Kidney (tissue), 14 donors: ENCODE results near the gene PIP5K1C. TPM values are rescaled to one million over a fixed set of nuclear protein-coding genes. Genes with fewer than 3 reads are reported as not detected.

Source experiments
- DNase-seq, 5 donors: peaks; one replicate each; pipeline ENCODE4 v3.0.0-alpha.2; 2013 to 2020
- FAIRE-seq: peaks from 2 replicates; lab custom pipeline; 2012; peaks lifted over from hg19 to GRCh38; lab: Jason Lieb, UNC
- H3K27ac ChIP-seq, 2 donors: one replicate each; pipeline ENCODE4 v1.7.0; 2013; ENCODE audit warnings: low read depth in 2 of 2, low read length in 2 of 2, inconsistent platforms in 1 of 2
- H3K27me3 ChIP-seq: one replicate; pipeline ENCODE4 v1.7.1; 2013; ENCODE audit warnings: low read length, inconsistent platforms; ENCODE audit not compliant: control insufficient read depth, insufficient read depth
- H3K36me3 ChIP-seq, 3 donors: one replicate each; pipeline versions ENCODE4 v1.7.0 to v1.7.1; 2013; ENCODE audit warnings: low read length in 3 of 3, control low read depth in 1 of 3, inconsistent platforms in 1 of 3; ENCODE audit not compliant: insufficient read depth in 3 of 3, control insufficient read depth in 2 of 3
- H3K4me1 ChIP-seq, 3 donors: one replicate each; pipeline versions ENCODE4 v1.7.0 to v1.7.1; 2013; ENCODE audit warnings: low read length in 3 of 3, inconsistent platforms in 1 of 3, low read depth in 1 of 3; ENCODE audit not compliant: control insufficient read depth in 2 of 3, insufficient read depth in 2 of 3
- H3K4me3 ChIP-seq, 3 donors: one replicate each; pipeline versions ENCODE4 v1.7.0 to v1.8.1; 2013; ENCODE audit warnings: low read length in 3 of 3, control low read depth in 1 of 3, inconsistent platforms in 1 of 3
- H3K9ac ChIP-seq, 3 donors: one replicate each; pipeline versions ENCODE4 v1.7.0 to v1.7.1; 2013; ENCODE audit warnings: low read length in 3 of 3, control low read depth in 1 of 3, inconsistent platforms in 1 of 3
- H3K9me3 ChIP-seq, 3 donors: one replicate each; pipeline versions ENCODE4 v1.7.0 to v1.7.1; 2013; ENCODE audit warnings: low read length in 3 of 3, control low read depth in 1 of 3, inconsistent platforms in 1 of 3; ENCODE audit not compliant: control insufficient read depth in 2 of 3, insufficient read depth in 1 of 3
- CTCF ChIP-seq: IDR thresholded peaks from 3 replicates; pipeline ENCODE4 v1.5.1; 2012; ENCODE audit warnings: mild to moderate bottlenecking, moderate library complexity, borderline replicate concordance; ENCODE audit not compliant: insufficient read depth; ENCODE audit errors: extremely low read depth
- intact Hi-C: fragments of 100-400 bp; cut with DNase I; formaldehyde crosslinking; loops from one replicate; pipeline ENCODE4 v1.11.1; 2022
- polyA plus RNA-seq: library from polyadenylated mRNA; stranded (reverse); fragments of 350-450 nt; fragmentation: Illumina TruSeq; extraction: RNeasy Lipid Tissue Mini Kit (QIAGEN cat#74804); gene quantifications from one replicate; pipeline ENCODE4 v1.2.3, GENCODE V29; 2014; ENCODE audit warnings: low read depth, low replicate concordance; ENCODE audit not compliant: insufficient read depth
- total RNA-seq: library from RNA; stranded (reverse); fragmentation: NEBNext Ultra II Directional; extraction: Animal tissue kit (Norgen Biotek cat#: 25700); gene quantifications from one replicate; pipeline ENCODE4 v1.2.1, GENCODE V29; 2021
- donor health status: control.
- donor health status: control.
- donor health status: control.
- donor health status: control.
- donor health status: control.
- donor health status: DM: yes; HTN: yes; CAD: no.
- donor health status: Normal renal cell carcinoma (clear cell type).

PIP5K1C gene
- total and polyA plus RNA-seq, 2 donors from 2014 or later, result 11.2 to 35.6 TPM

GRCh38 chr19:3656747-3657394, 43.4 kb downstream of the PIP5K1C start:
- H3K9ac ChIP-seq, result no peak overlapping the region
- FAIRE-seq (no peak), DNase-seq (no peak)
- no peak for TF ChIP-seq CTCF
- H3K4me1 ChIP-seq, result no peaks in the 10 kb centered on the region
- no peaks in the 10 kb centered on the region for H3K27me3 ChIP-seq
- H3K27ac ChIP-seq, result no peak overlapping the region
- peaks cover 2 to 18% (median 4%) of the 10 kb centered on the region in 3 donors for H3K36me3 ChIP-seq
- intact Hi-C loops, result no loop called here
- H3K4me3 ChIP-seq, result no peak overlapping the region
- H3K9me3 ChIP-seq, result no peaks in the 10 kb centered on the region

GRCh38 chr19:3656073-3656746, 44.1 kb downstream of the PIP5K1C start:
- H3K27me3 ChIP-seq, result no peaks in the 10 kb centered on the region
- no peaks in the 10 kb centered on the region for H3K9me3 ChIP-seq
- intact Hi-C loops, result no loop called here
- no peaks in the 10 kb centered on the region for H3K4me1 ChIP-seq
- no peak overlapping the region for H3K27ac ChIP-seq
- FAIRE-seq (no peak), DNase-seq (no peak)
- H3K9ac ChIP-seq, result no peak overlapping the region
- no peak overlapping the region for H3K4me3 ChIP-seq
- peaks cover 2 to 13% (median 4%) of the 10 kb centered on the region in 3 donors for H3K36me3 ChIP-seq
- no peak for TF ChIP-seq CTCF

- Histone ChIP-seq H3K36me3 (peaks cover 2 to 12% (median 4%) of the 10 kb centered on the region in 3 donors), H3K9ac (no peak overlapping the region), H3K27ac (no peak overlapping the region), H3K4me1 (no peaks in the 10 kb centered on the region), H3K9me3 (no peaks in the 10 kb centered on the region), H3K4me3 (no peak overlapping the region), H3K27me3 (no peaks in the 10 kb centered on the region)
- FAIRE-seq (no peak), DNase-seq (peak in 2 of 5 donors; percentile 12 to 29)
- no peak for TF ChIP-seq CTCF
- intact Hi-C loops, result no loop called here
Observed at GRCh38 chr19:3655402-3656072, 44.7 kb downstream of the PIP5K1C start.
